Measurements from ENCODE around the gene CAPRIN1.
A peak's percentile ranks its signal among the peaks of the same experiment; 100 is the strongest.
"Not testable (repeated sequence)": the region's sequence is repeated elsewhere in the genome, so short reads cannot be mapped to it uniquely, and the experiment has no call there.

The CAPRIN1 gene

GRCh38 chr11:34075178-34075820 is 23.8 kb downstream of the CAPRIN1 start:
- Histone ChIP-seq H3K4me3 (ENCODE audit: low read length) (no peak overlapping the region), H2AFZ (ENCODE audit: low read depth, low read length) (no peak overlapping the region), H3K27me3 (ENCODE audit: insufficient read depth, low read length) (no peaks in the 10 kb centered on the region), H3K36me3 (ENCODE audit: insufficient read depth, low read length) (peaks cover 85% of the 10 kb centered on the region), H3K9me3 (ENCODE audit: low read length) (no peaks in the 10 kb centered on the region), H3K4me1 (ENCODE audit: insufficient read depth, low read length) (no peaks in the 10 kb centered on the region)

GRCh38 chr11:34080609-34081008 is 29.1 kb downstream of the CAPRIN1 start:
- peaks cover 95% of the 10 kb centered on the region for H3K36me3 ChIP-seq (ENCODE audit: insufficient read depth, low read length)

GRCh38 chr11:34084637-34085036 is 33.1 kb downstream of the CAPRIN1 start:
- Histone ChIP-seq H3K4me1 (ENCODE audit: insufficient read depth, low read length) (no peaks in the 10 kb centered on the region), H3K9me3 (ENCODE audit: low read length) (no peaks in the 10 kb centered on the region), H3K36me3 (ENCODE audit: insufficient read depth, low read length) (peaks cover 89% of the 10 kb centered on the region), H3K27me3 (ENCODE audit: insufficient read depth, low read length) (no peaks in the 10 kb centered on the region), H3K4me3 (ENCODE audit: low read length) (no peak overlapping the region), H2AFZ (ENCODE audit: low read depth, low read length) (no peak overlapping the region)

More at GRCh38 chr11:34080609-34081008, 29.1 kb downstream of the CAPRIN1 start:
- Histone ChIP-seq H3K9me3 (ENCODE audit: low read length) (no peaks in the 10 kb centered on the region), H3K4me3 (ENCODE audit: low read length) (no peak overlapping the region), H2AFZ (ENCODE audit: low read depth, low read length) (no peak overlapping the region), H3K27me3 (ENCODE audit: insufficient read depth, low read length) (no peaks in the 10 kb centered on the region), H3K4me1 (ENCODE audit: insufficient read depth, low read length) (no peaks in the 10 kb centered on the region)

GRCh38 chr11:34086554-34087283 is 35.2 kb downstream of the CAPRIN1 start:
- no peak overlapping the region for H2AFZ ChIP-seq (ENCODE audit: low read depth, low read length)
- no peak overlapping the region for H3K4me3 ChIP-seq (ENCODE audit: low read length)
- no peaks in the 10 kb centered on the region for H3K9me3 ChIP-seq (ENCODE audit: low read length)
- no peaks in the 10 kb centered on the region for H3K4me1 ChIP-seq (ENCODE audit: insufficient read depth, low read length)
- peaks cover 92% of the 10 kb centered on the region for H3K36me3 ChIP-seq (ENCODE audit: insufficient read depth, low read length)
- H3K27me3 ChIP-seq (ENCODE audit: insufficient read depth, low read length) = no peaks in the 10 kb centered on the region

DNA sequence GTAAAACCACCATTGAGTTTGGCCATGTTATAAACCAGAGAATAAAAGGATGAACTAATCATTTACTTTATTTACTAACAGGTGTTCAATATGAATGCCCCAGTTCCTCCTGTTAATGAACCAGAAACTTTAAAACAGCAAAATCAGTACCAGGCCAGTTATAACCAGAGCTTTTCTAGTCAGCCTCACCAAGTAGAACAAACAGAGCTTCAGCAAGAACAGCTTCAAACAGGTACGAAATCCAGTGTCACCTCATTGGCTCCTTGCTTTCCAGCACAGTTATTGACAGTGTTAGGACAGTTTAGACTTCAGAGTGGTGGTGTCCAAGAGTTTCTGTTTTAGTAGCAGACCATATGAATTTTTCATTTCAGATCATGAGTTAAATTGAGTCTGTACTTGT is 40.3 kb downstream of the CAPRIN1 start:
- H3K4me3 ChIP-seq (ENCODE audit: low read length) = no peak overlapping the region
- H3K27me3 ChIP-seq (ENCODE audit: insufficient read depth, low read length) = no peaks in the 10 kb centered on the region
- H3K4me1 ChIP-seq (ENCODE audit: insufficient read depth, low read length) = no peaks in the 10 kb centered on the region
- H2AFZ ChIP-seq (ENCODE audit: low read depth, low read length) = no peak overlapping the region
- peaks cover 94% of the 10 kb centered on the region for H3K36me3 ChIP-seq (ENCODE audit: insufficient read depth, low read length)
- no peaks in the 10 kb centered on the region for H3K9me3 ChIP-seq (ENCODE audit: low read length)

DNA sequence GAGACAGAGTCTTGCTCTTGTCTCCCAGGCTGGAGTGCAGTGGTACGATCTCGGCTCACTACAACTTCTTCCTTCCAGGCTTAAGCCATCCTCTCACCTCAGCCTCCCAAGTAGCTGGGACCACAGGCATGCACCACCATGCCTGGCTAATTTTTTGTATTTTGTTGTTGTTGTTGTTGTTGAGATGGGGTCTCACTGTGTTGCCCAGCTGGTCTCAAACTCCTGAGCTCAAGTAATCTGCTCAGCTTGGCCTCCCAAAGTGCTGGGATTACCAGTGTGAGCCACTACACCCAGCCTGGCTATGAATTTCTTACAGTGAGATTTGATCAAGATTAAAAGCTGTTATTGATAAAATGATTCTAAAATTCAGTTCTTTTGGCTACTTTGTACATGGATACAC is 43.4 kb downstream of the CAPRIN1 start:
- H3K4me1 ChIP-seq (ENCODE audit: insufficient read depth, low read length); H3K4me3 ChIP-seq (ENCODE audit: low read length); H2AFZ ChIP-seq (ENCODE audit: low read depth, low read length); H3K9me3 ChIP-seq (ENCODE audit: low read length); H3K27me3 ChIP-seq (ENCODE audit: insufficient read depth, low read length): not testable (repeated sequence)
- H3K36me3 ChIP-seq (ENCODE audit: insufficient read depth, low read length) = peaks cover 98% of the 10 kb centered on the region

DNA sequence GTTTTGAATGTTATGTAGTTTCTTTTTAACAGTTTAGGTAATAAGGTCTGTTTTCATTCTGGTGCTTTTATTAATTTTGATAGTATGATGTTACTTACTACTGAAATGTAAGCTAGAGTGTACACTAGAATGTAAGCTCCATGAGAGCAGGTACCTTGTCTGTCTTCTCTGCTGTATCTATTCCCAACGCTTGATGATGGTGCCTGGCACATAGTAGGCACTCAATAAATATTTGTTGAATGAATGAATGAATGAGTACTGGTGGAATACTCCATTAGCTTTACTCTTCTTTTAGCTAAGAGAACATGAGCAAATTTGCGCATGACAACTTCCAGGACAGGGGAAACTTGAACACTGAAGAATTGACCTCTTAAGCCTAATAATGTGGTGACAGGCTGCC is 47.3 kb downstream of the CAPRIN1 start:
- no peaks in the 10 kb centered on the region for H3K9me3 ChIP-seq (ENCODE audit: low read length)
- peaks cover 79% of the 10 kb centered on the region for H3K36me3 ChIP-seq (ENCODE audit: insufficient read depth, low read length)
- H2AFZ ChIP-seq (ENCODE audit: low read depth, low read length) = no peak overlapping the region
- no peak overlapping the region for H3K4me3 ChIP-seq (ENCODE audit: low read length)
- no peaks in the 10 kb centered on the region for H3K4me1 ChIP-seq (ENCODE audit: insufficient read depth, low read length)
- H3K27me3 ChIP-seq (ENCODE audit: insufficient read depth, low read length) = no peaks in the 10 kb centered on the region

- Histone ChIP-seq H3K4me1 (ENCODE audit: insufficient read depth, low read length) (peaks cover 12% of the 10 kb centered on the region), H3K9me3 (ENCODE audit: low read length) (no peaks in the 10 kb centered on the region), H3K36me3 (ENCODE audit: insufficient read depth, low read length) (peaks cover 37% of the 10 kb centered on the region), H3K27me3 (ENCODE audit: insufficient read depth, low read length) (no peaks in the 10 kb centered on the region), H2AFZ (ENCODE audit: low read depth, low read length) (no peak overlapping the region), H3K4me3 (ENCODE audit: low read length) (peak overlapping the region; percentile 73)
These were observed 53.1 kb downstream of the CAPRIN1 start for GRCh38 chr11:34104680-34105078.

GRCh38 chr11:34105079-34105956 is 53.8 kb downstream of the CAPRIN1 start, which contains the start of gene NAT10:
Gene NAT10 (plus strand): TSS chr11:34105629. CDS start chr11:34108226, 2,597 bp downstream.
- H3K4me1 ChIP-seq (ENCODE audit: insufficient read depth, low read length) = peaks cover 12% of the 10 kb centered on the region
- peak within 1 kb of the TSS; percentile 6 for H2AFZ ChIP-seq (ENCODE audit: low read depth, low read length)
- no peaks in the 10 kb centered on the region for H3K27me3 ChIP-seq (ENCODE audit: insufficient read depth, low read length)
- H3K4me3 ChIP-seq (ENCODE audit: low read length) = peak within 1 kb of the TSS; percentile 73
- H3K36me3 ChIP-seq (ENCODE audit: insufficient read depth, low read length) = peaks cover 36% of the 10 kb centered on the region
- H3K9me3 ChIP-seq (ENCODE audit: low read length) = no peaks in the 10 kb centered on the region

- H2AFZ ChIP-seq (ENCODE audit: low read depth, low read length) = peak overlapping the region; percentile 6
- no peaks in the 10 kb centered on the region for H3K27me3 ChIP-seq (ENCODE audit: insufficient read depth, low read length)
- H3K9me3 ChIP-seq (ENCODE audit: low read length) = no peaks in the 10 kb centered on the region
- H3K4me1 ChIP-seq (ENCODE audit: insufficient read depth, low read length) = peaks cover 12% of the 10 kb centered on the region
- peaks cover 37% of the 10 kb centered on the region for H3K36me3 ChIP-seq (ENCODE audit: insufficient read depth, low read length)
- peak overlapping the region; percentile 73 for H3K4me3 ChIP-seq (ENCODE audit: low read length)
These were observed 54.5 kb downstream of the CAPRIN1 start for GRCh38 chr11:34105957-34106504.

- peaks cover 72% of the 10 kb centered on the region for H3K36me3 ChIP-seq (ENCODE audit: insufficient read depth, low read length)
- no peak overlapping the region for H2AFZ ChIP-seq (ENCODE audit: low read depth, low read length)
- H3K9me3 ChIP-seq (ENCODE audit: low read length) = no peaks in the 10 kb centered on the region
- H3K27me3 ChIP-seq (ENCODE audit: insufficient read depth, low read length) = no peaks in the 10 kb centered on the region
- peaks cover 3% of the 10 kb centered on the region for H3K4me1 ChIP-seq (ENCODE audit: insufficient read depth, low read length)
- H3K4me3 ChIP-seq (ENCODE audit: low read length) = no peak overlapping the region
These were observed 60.3 kb downstream of the CAPRIN1 start for GRCh38 chr11:34111722-34112270.

DNA sequence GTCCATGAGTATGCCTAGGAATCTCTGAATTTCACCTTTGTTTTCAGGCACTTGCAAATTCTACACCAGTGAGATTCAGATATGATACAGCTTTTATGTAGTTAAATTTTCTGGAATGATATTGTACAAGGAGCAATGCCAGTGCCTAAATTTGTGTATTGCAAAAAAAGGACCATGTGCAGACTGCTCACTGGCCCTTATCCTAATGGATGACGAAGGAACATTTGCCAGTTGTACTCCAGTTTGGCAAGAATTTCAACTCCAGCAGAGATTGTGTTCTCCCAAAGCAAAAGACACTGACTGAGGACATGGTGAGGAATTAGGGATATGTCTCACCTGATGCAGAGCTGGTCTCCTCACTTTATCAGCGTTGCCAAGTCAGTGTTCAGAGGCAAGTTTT is 62.5 kb downstream of the CAPRIN1 start:
- Histone ChIP-seq H3K9me3 (ENCODE audit: low read length) (no peaks in the 10 kb centered on the region), H3K36me3 (ENCODE audit: insufficient read depth, low read length) (peaks cover 79% of the 10 kb centered on the region), H3K4me3 (ENCODE audit: low read length) (no peak overlapping the region), H2AFZ (ENCODE audit: low read depth, low read length) (no peak overlapping the region), H3K4me1 (ENCODE audit: insufficient read depth, low read length) (no peaks in the 10 kb centered on the region), H3K27me3 (ENCODE audit: insufficient read depth, low read length) (no peaks in the 10 kb centered on the region)

Data from neuron (in vitro differentiated cells).